Ishikawa (cell line): ENCODE results near the gene NTRK3.

Experiments
- CEBPB ChIP-seq: IDR thresholded peaks from 2 replicates; pipeline ENCODE4 v1.6.1; 2012
- CREB1 ChIP-seq: IDR thresholded peaks from 2 replicates; pipeline ENCODE4 v1.6.1; 2012; ENCODE audit warnings: low read depth
- EGR1 ChIP-seq: IDR thresholded peaks from 2 replicates; pipeline ENCODE4 v1.6.1; 2012
- EP300 ChIP-seq: IDR thresholded peaks from 2 replicates; pipeline ENCODE4 v1.6.1; 2012; ENCODE audit warnings: borderline replicate concordance
- FOXM1 ChIP-seq: IDR thresholded peaks from 2 replicates; pipeline ENCODE4 v1.6.1; 2012; ENCODE audit warnings: low read depth, borderline replicate concordance
- MAX ChIP-seq: IDR thresholded peaks from 2 replicates; pipeline ENCODE4 v1.6.1; 2012
- NFIC ChIP-seq: IDR thresholded peaks from 2 replicates; pipeline ENCODE4 v1.6.1; 2012
- RAD21 ChIP-seq: IDR thresholded peaks from 2 replicates; pipeline ENCODE4 v1.6.1; 2012; ENCODE audit warnings: low read depth
- TAF1 ChIP-seq: IDR thresholded peaks from 2 replicates; pipeline ENCODE4 v1.6.1; 2012; ENCODE audit warnings: low read depth, mild to moderate bottlenecking
- TCF12 ChIP-seq: IDR thresholded peaks from 2 replicates; pipeline ENCODE4 v1.6.1; 2012; ENCODE audit warnings: low read depth
- TEAD4 ChIP-seq: IDR thresholded peaks from 2 replicates; pipeline ENCODE4 v1.6.1; 2012
- USF1 ChIP-seq: IDR thresholded peaks from 2 replicates; pipeline ENCODE4 v1.6.1; 2012
- YY1 ChIP-seq: IDR thresholded peaks from 2 replicates; pipeline ENCODE4 v1.6.1; 2012; ENCODE audit warnings: low read depth
- ZBTB7A ChIP-seq: IDR thresholded peaks from 2 replicates; pipeline ENCODE4 v1.6.1; 2012; ENCODE audit warnings: low read depth
- TF ChIP-seq, protein P1 (sequence below): IDR thresholded peaks from 2 replicates; pipeline ENCODE4 v1.6.1; 2012; ENCODE audit warnings: low read depth, mild to moderate bottlenecking

Gene NTRK3

DNA sequence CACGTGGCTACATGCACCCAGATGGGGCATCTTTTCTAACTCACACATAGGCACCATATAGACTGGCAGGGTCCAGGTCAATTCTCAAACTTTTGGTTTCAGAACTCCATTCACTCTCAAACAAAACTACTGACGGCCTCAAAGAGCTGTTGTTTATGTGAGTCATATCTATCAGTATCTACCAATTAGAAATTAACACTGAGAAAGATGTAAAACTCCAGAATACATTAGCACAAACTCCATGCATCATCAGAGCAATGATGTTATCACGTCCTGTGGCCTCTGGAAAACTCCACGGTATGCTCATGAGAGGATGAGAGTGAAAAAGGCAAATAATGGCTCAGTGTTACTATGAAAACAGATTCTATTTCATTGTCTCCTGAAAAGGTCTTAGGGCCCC, 116.1 kb downstream of the NTRK3 start:
- no peak for TF ChIP-seq MAX
- TF ChIP-seq YY1, result no peak
- TF ChIP-seq, protein P1, sequence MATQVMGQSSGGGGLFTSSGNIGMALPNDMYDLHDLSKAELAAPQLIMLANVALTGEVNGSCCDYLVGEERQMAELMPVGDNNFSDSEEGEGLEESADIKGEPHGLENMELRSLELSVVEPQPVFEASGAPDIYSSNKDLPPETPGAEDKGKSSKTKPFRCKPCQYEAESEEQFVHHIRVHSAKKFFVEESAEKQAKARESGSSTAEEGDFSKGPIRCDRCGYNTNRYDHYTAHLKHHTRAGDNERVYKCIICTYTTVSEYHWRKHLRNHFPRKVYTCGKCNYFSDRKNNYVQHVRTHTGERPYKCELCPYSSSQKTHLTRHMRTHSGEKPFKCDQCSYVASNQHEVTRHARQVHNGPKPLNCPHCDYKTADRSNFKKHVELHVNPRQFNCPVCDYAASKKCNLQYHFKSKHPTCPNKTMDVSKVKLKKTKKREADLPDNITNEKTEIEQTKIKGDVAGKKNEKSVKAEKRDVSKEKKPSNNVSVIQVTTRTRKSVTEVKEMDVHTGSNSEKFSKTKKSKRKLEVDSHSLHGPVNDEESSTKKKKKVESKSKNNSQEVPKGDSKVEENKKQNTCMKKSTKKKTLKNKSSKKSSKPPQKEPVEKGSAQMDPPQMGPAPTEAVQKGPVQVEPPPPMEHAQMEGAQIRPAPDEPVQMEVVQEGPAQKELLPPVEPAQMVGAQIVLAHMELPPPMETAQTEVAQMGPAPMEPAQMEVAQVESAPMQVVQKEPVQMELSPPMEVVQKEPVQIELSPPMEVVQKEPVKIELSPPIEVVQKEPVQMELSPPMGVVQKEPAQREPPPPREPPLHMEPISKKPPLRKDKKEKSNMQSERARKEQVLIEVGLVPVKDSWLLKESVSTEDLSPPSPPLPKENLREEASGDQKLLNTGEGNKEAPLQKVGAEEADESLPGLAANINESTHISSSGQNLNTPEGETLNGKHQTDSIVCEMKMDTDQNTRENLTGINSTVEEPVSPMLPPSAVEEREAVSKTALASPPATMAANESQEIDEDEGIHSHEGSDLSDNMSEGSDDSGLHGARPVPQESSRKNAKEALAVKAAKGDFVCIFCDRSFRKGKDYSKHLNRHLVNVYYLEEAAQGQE, result no peak
- no peak for TF ChIP-seq CREB1
- TF ChIP-seq NFIC, result no peak
- no peak for TF ChIP-seq TAF1
- TF ChIP-seq USF1, result no peak
- TF ChIP-seq EGR1, result no peak
- TF ChIP-seq ZBTB7A, result no peak
- no peak for TF ChIP-seq TEAD4
- no peak for TF ChIP-seq CEBPB
- TF ChIP-seq TCF12, result no peak
- no peak for TF ChIP-seq FOXM1
- TF ChIP-seq RAD21, result no peak
- TF ChIP-seq EP300, result no peak

DNA sequence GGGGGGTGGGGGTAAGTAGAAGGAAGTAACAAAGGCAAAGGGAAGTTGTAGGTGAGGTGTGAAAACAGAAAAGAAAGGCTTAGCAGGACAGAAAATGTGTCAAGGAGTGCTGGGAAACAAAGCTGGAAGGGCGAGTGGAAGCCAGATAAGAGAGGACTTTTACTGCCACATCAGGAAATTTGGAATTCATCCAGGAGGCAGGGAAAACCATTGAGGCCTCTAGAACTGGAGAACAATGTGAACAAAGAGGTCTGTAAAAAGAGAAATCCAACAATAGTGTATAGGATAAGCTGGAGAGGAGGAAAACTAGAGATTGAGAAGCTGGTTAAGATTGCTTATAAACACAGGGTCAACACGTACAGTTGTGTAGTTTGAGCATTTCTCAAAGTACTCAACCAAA, 116.6 kb downstream of the NTRK3 start:
- no peak for TF ChIP-seq ZBTB7A
- no peak for TF ChIP-seq USF1
- TF ChIP-seq EP300, result no peak
- no peak for TF ChIP-seq NFIC
- no peak for TF ChIP-seq TAF1
- TF ChIP-seq RAD21, result no peak
- no peak for TF ChIP-seq CEBPB
- no peak for TF ChIP-seq MAX

DNA sequence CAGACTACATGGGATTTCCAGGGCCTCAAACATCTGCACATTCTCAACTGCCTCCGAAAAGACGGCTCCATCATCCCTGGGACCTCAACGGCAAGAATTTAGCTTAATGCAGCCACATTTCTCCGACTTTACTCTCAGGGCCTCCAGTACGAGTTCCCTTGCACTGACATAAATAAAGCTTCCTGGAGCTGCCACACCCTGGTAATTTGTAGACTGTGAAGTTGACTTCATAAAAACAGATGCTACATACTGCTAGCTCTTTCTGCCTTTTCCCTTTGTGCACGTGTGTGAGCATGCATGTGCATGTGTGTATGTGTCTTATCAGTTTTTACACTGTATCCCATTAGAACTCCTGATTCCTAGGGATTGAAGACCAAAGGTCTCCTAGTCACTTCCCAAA, 122.7 kb downstream of the NTRK3 start:
- TF ChIP-seq CEBPB (no peak), EGR1 (no peak)

DNA sequence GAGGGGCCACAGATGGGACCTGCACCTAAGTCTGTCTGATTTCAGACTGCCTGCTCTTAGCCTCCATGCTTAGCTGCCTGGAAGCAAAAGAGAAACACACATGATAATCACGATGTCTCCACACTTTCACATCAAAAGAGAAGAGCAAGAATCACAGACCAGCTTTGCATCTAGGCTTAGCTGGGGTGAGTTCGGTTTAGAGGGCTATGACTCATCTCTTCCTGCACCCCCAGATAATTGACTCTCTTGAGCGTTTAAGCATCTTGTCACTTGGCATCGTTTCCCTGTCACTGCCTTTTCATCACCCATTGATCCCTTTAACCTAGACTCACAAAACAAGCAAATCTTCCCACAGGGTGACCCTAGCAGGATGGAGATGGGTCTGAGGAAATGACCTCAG, 124.0 kb downstream of the NTRK3 start:
- TF ChIP-seq TCF12, result no peak
- TF ChIP-seq YY1, result no peak
- TF ChIP-seq USF1, result no peak
- no peak for TF ChIP-seq RAD21
- no peak for TF ChIP-seq MAX
- TF ChIP-seq, protein P1, result no peak
- no peak for TF ChIP-seq TEAD4
- TF ChIP-seq TAF1, result no peak
- TF ChIP-seq CEBPB, result no peak
- no peak for TF ChIP-seq EP300
- no peak for TF ChIP-seq CREB1
- TF ChIP-seq ZBTB7A, result no peak

- TF ChIP-seq EP300, result no peak
Measured at GRCh38 chr15:88131937-88132336, 124.6 kb downstream of the NTRK3 start.

DNA sequence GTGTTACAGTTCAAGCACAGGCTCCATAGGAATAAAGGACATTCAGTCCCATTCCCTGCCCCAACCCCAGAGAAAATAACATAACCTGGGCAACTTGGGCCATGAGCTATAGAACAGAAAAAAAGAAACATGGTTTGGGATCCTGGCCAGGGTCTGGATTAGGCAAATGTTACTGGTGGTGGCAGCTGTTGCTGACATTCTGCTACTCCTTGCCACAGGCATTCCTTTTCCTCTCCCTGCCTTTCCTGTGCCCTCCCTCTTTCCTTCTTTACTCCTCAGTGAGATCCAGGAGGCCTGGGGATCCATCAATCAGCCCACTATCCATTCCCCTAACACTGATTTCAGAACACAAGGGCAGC, 129.1 kb downstream of the NTRK3 start:
- no peak for TF ChIP-seq NFIC

DNA sequence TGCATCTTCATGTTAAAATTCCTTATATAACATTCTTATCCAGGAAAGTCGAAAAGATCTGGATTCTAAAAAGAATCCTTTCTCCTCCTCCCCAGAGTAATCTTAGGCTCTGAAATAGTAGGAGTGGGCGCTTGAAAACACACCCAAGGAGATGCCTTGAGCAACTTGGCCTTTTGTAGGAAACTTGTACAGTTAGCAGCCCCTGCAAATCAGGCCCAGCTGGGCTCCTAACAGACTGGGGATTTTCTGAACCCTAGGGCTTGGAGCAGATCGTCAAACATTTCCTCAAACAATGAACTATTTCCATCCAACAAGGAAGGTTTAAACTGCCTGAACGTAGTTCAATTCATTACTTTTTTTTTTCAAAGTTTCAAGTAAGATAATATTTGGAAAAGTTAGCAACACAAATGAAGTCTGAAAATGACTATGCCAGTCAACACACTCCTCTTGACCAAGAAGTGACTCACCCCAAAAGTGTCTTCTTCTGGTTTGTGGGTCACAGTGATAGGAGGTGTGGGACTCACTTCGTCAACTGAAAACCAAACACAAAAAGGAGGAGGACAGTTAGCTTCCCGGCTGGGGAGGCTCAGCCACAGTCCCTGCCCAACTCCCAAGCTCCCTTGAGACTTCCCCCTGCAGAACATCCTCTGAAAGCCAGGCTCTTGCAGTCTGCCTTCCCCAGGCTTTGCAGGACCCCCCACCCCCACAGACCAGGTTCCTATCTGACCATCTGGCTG, 129.7 kb downstream of the NTRK3 start:
- TF ChIP-seq TCF12 (no peak), MAX (no peak), NFIC (no peak), FOXM1 (no peak), RAD21 (no peak), EGR1 (no peak), TAF1 (no peak), EP300 (no peak), CEBPB (no peak), CREB1 (no peak), USF1 (no peak), TEAD4 (no peak), ZBTB7A (no peak), YY1 (no peak)
- TF ChIP-seq, protein P1, result no peak
